Right lobe of liver (tissue), 4 donors: Measurements from ENCODE around the gene ETS2.
A peak's percentile ranks its signal among the peaks of the same experiment; 100 is the strongest.

Experiments
- POLR2A ChIP-seq: fragments of 450-650 bp; IDR thresholded peaks from one replicate; pipeline ENCODE4 v1.6.1; 2017; ENCODE audit warnings: antibody characterized with exemption, mild to moderate bottlenecking
- TF ChIP-seq, protein P1 (sequence below), 4 donors: fragments of 200-600 bp in 3 of 4; fragments of 450-650 bp in 1 of 4; IDR thresholded peaks; one replicate each; pipeline versions ENCODE4 v1.5.1 to v1.8.0; 2016 to 2022; ENCODE audit warnings: antibody characterized with exemption in 4 of 4, mild to moderate bottlenecking in 2 of 4
- donor health status: DM: no; HTN: no; CAD: no.
- donor health status: DM: no; HTN: no; CAD: no.
- donor health status: DM: no; HTN: yes; CAD: no.

DNA sequence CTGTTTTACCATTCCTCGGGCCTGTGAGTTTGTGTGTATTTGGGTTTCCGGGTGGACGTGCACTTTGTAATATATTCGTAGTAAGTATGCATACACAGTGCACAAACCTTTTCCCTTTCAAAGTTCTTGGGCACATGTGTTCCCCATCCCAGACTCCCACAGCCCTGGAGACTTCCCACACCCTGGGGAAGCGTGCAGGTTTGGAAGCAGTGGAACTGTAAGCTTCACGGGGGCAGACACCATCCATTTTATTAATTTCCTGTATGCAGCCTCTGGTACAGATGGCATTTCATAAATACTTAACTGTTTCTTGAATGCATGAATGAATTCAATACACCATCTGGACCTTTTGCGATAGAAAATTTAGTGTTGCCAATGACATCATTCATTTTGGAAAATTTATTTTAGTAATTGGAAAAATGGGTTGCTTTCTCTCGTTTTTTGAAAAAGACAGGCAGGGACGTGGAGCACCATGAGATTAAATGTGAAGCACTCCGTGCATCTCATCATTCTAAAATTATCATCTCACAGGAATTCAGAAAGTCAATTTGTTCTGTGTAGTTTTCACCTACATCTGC, 10.8 kb downstream of the ETS2 start:
- TF ChIP-seq, protein P1, sequence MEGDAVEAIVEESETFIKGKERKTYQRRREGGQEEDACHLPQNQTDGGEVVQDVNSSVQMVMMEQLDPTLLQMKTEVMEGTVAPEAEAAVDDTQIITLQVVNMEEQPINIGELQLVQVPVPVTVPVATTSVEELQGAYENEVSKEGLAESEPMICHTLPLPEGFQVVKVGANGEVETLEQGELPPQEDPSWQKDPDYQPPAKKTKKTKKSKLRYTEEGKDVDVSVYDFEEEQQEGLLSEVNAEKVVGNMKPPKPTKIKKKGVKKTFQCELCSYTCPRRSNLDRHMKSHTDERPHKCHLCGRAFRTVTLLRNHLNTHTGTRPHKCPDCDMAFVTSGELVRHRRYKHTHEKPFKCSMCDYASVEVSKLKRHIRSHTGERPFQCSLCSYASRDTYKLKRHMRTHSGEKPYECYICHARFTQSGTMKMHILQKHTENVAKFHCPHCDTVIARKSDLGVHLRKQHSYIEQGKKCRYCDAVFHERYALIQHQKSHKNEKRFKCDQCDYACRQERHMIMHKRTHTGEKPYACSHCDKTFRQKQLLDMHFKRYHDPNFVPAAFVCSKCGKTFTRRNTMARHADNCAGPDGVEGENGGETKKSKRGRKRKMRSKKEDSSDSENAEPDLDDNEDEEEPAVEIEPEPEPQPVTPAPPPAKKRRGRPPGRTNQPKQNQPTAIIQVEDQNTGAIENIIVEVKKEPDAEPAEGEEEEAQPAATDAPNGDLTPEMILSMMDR (IDR thresholded peaks at IDR 0.05): no peak
- TF ChIP-seq POLR2A: peak; percentile 19
